ENCODE data around the gene TUBB4B. TPM values are rescaled to one million over a fixed set of nuclear protein-coding genes. Genes with fewer than 3 reads are reported as not detected.
"Not testable (repeated sequence)": the region's sequence is repeated elsewhere in the genome, so short reads cannot be mapped to it uniquely, and the experiment has no call there.

TUBB4B gene
- total RNA-seq, 1 donor from 2014 or later: 245 TPM

DNA sequence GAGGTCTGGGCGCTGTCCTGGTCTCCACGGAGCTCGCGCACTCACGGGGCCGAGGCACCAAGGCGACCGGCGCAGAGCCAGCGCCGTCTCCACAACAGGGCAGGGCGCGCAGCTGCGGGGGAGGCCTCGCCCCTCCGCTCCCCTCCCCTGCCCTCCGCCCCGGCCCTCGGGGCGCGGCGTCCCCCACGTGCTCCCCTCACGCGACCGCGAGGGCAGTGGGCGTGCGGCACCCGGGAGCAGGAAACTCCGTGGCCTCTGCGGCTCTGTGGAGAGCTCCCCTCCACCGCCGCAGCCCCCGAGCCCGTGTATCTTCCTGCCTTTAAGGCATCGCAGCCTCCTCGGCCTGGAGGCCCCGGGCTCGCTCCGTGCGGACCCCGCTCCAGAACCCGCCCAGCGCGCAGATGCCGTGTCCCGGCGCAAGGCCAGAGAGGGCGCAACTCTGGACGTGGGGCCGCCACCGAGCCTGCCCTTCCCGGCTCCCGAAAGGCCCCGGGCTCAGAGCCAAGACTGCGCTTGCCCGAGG is 708 bp upstream of the TUBB4B start:
- H3K9me3 Mint-ChIP-seq (ENCODE audit: low read depth): no peaks in the 10 kb centered on the region
- DNase-seq (ENCODE audit: low spot score, unreplicated experiment): no peak
- peaks cover 2% of the 10 kb centered on the region for H3K27me3 Mint-ChIP-seq
- peak overlapping the region; percentile 74 for H3K4me3 Mint-ChIP-seq (ENCODE audit: low read depth)
- TF ChIP-seq, protein P1, sequence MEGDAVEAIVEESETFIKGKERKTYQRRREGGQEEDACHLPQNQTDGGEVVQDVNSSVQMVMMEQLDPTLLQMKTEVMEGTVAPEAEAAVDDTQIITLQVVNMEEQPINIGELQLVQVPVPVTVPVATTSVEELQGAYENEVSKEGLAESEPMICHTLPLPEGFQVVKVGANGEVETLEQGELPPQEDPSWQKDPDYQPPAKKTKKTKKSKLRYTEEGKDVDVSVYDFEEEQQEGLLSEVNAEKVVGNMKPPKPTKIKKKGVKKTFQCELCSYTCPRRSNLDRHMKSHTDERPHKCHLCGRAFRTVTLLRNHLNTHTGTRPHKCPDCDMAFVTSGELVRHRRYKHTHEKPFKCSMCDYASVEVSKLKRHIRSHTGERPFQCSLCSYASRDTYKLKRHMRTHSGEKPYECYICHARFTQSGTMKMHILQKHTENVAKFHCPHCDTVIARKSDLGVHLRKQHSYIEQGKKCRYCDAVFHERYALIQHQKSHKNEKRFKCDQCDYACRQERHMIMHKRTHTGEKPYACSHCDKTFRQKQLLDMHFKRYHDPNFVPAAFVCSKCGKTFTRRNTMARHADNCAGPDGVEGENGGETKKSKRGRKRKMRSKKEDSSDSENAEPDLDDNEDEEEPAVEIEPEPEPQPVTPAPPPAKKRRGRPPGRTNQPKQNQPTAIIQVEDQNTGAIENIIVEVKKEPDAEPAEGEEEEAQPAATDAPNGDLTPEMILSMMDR (IDR thresholded peaks at IDR 0.05; ENCODE audit: unreplicated experiment): peak; percentile 22
- H3K36me3 Mint-ChIP-seq (ENCODE audit: insufficient read depth): peaks cover 10% of the 10 kb centered on the region
- H3K27ac Mint-ChIP-seq: peak overlapping the region; percentile 92
- peaks cover 25% of the 10 kb centered on the region for H3K4me1 Mint-ChIP-seq (ENCODE audit: low read depth)

DNA sequence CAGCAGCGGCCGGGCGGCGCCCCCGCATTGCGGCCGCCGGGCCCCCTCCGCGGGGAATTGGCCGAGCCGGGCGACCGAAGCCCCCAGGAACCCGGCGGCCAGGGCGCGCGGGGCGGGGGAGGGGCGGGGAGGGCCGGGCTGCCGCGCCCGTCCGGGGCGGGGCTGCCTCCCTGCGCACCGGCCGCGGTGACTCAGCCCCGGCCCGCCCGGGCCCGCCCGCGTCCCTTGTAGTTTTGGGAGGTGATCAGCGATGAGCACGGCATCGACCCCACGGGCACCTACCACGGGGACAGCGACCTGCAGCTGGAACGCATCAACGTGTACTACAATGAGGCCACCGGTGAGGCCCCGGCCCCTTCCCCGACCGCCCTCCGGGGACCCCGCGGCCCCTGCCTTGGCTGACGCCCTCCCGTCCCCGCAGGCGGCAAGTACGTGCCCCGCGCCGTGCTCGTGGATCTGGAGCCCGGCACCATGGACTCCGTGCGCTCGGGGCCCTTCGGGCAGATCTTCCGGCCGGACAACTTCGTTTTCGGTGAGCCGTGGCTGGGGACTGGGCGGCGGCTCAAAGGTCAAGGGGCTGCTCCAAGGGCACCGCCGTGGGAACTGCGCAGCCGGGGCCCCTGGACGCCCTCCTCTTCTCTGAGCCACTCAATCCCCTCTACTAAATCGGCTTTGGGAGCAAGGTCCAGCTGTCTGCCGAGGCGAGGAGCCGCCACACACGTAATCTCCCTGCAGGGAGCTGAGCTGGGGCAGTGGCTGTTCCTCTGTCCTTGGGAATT is 592 bp downstream of the TUBB4B start:
- Mint-ChIP-seq H3K27ac (peak overlapping the region; percentile 89), H3K4me1 (ENCODE audit: low read depth) (peaks cover 22% of the 10 kb centered on the region), H3K9me3 (ENCODE audit: low read depth) (no peaks in the 10 kb centered on the region), H3K4me3 (ENCODE audit: low read depth) (peak overlapping the region; percentile 85), H3K27me3 (peaks cover 5% of the 10 kb centered on the region), H3K36me3 (ENCODE audit: insufficient read depth) (peaks cover 10% of the 10 kb centered on the region)
- DNase-seq (ENCODE audit: low spot score, unreplicated experiment): no peak
- TF ChIP-seq, protein P1 (IDR thresholded peaks at IDR 0.05; ENCODE audit: unreplicated experiment): no peak

DNA sequence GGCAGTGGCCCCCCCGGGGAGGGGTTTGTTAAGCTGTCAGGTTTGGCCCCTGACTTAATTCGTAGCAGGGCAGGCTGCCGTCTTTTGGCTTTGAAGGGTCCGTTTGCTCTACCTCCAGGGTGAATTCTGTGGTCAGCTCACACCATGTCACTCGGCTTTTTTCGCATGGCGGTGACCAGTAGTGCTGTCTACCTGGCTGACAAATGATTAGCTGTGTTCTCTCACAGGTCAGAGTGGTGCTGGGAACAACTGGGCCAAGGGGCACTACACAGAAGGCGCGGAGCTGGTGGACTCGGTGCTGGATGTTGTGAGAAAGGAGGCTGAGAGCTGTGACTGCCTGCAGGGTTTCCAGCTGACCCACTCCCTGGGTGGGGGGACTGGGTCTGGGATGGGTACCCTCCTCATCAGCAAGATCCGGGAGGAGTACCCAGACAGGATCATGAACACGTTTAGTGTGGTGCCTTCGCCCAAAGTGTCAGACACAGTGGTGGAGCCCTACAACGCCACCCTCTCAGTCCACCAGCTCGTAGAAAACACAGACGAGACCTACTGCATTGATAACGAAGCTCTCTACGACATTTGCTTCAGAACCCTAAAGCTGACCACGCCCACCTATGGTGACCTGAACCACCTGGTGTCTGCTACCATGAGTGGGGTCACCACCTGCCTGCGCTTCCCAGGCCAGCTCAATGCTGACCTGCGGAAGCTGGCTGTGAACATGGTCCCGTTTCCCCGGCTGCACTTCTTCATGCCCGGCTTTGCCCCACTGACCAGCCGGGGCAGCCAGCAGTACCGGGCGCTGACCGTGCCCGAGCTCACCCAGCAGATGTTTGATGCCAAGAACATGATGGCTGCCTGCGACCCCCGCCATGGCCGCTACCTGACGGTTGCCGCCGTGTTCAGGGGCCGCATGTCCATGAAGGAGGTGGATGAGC is 1.4 kb downstream of the TUBB4B start:
- peak overlapping the region; percentile 85 for H3K4me3 Mint-ChIP-seq (ENCODE audit: low read depth)
- peaks cover 20% of the 10 kb centered on the region for H3K4me1 Mint-ChIP-seq (ENCODE audit: low read depth)
- H3K27me3 Mint-ChIP-seq: peaks cover 5% of the 10 kb centered on the region
- H3K36me3 Mint-ChIP-seq (ENCODE audit: insufficient read depth): peaks cover 10% of the 10 kb centered on the region
- TF ChIP-seq, protein P1 (IDR thresholded peaks at IDR 0.05; ENCODE audit: unreplicated experiment): no peak
- no peak for DNase-seq (ENCODE audit: low spot score, unreplicated experiment)
- peak overlapping the region; percentile 89 for H3K27ac Mint-ChIP-seq
- no peaks in the 10 kb centered on the region for H3K9me3 Mint-ChIP-seq (ENCODE audit: low read depth)

DNA sequence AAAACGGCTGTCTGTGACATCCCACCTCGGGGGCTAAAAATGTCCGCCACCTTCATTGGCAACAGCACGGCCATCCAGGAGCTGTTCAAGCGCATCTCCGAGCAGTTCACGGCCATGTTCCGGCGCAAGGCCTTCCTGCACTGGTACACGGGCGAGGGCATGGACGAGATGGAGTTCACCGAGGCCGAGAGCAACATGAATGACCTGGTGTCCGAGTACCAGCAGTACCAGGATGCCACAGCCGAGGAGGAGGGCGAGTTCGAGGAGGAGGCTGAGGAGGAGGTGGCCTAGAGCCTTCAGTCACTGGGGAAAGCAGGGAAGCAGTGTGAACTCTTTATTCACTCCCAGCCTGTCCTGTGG is 2.2 kb downstream of the TUBB4B start:
- not testable (repeated sequence) for DNase-seq (ENCODE audit: low spot score, unreplicated experiment); H3K9me3 Mint-ChIP-seq (ENCODE audit: low read depth); H3K36me3 Mint-ChIP-seq (ENCODE audit: insufficient read depth); H3K27ac Mint-ChIP-seq; H3K27me3 Mint-ChIP-seq
- H3K4me3 Mint-ChIP-seq (ENCODE audit: low read depth): peak overlapping the region; percentile 85
- peaks cover 19% of the 10 kb centered on the region for H3K4me1 Mint-ChIP-seq (ENCODE audit: low read depth)

DNA sequence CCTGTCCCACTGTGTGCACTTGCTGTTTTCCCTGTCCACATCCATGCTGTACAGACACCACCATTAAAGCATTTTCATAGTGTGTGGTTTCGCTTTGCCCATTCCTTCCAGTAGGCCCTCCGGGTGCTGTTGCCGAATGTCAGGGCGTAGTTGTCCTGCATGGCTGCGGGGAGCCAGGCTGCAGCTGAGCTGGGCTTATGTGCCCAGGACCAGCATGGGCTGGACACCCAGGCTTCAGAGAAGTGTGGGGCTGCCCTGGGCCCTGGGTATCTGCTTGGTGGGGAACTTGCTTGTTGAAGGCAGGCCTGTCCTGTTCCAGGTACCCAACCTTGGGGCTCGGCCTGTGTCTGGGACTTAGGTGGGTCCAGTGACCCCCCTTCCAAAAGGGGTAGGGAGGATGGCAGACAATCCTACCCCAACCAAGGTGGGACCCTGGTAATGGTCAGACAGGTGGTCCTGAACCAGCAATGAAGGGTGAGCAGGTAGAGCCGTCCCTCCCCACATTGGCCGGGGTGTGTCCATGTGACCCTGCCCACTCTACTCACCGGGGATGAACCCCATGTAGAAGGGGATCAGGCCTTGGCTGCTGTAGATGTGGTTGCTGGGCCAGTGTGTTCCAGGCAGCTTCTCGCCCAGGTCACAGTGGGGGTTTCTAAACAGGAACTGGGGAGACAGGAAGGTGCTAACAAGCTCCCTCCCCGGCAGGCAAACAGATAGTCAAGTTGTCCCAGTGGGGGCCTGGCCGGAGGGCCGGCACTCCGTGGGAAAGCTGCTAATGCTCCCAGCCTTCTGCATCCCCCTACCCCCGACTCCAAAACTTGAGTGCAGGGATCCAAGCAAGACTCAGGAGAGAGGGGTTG is 2.8 kb downstream of the TUBB4B start:
- TF ChIP-seq, protein P1 (IDR thresholded peaks at IDR 0.05; ENCODE audit: unreplicated experiment): no peak
- Mint-ChIP-seq H3K4me1 (ENCODE audit: low read depth) (peaks cover 19% of the 10 kb centered on the region), H3K9me3 (ENCODE audit: low read depth) (no peaks in the 10 kb centered on the region), H3K36me3 (ENCODE audit: insufficient read depth) (peaks cover 10% of the 10 kb centered on the region), H3K27me3 (peaks cover 5% of the 10 kb centered on the region), H3K4me3 (ENCODE audit: low read depth) (peak overlapping the region; percentile 31), H3K27ac (no peak overlapping the region)
- DNase-seq (ENCODE audit: low spot score, unreplicated experiment): no peak
